ENCODE results near the gene ARMH3.

- no peak for TF ChIP-seq CTCF (IDR thresholded peaks at IDR 0.05 in 4 of 5, conservative IDR thresholded peaks at IDR 0.05 in 1 of 5)
- no peak for TF ChIP-seq POLR2A (IDR thresholded peaks at IDR 0.05)
These were observed 159.6 kb downstream of the ARMH3 start for GRCh38 chr10:101896225-101896877.

All from gastrocnemius medialis (tissue), 4 donors.